ENCODE data around the gene ATF5. TPM values are rescaled to one million over a fixed set of nuclear protein-coding genes. Genes with fewer than 3 reads are reported as not detected.

The ATF5 gene
- total and polyA plus RNA-seq, 2 of the 13 experiments (the other 11 are each of a cell fraction or from before 2014, with no cell fraction given): 5.2 to 10.3 TPM

DNA sequence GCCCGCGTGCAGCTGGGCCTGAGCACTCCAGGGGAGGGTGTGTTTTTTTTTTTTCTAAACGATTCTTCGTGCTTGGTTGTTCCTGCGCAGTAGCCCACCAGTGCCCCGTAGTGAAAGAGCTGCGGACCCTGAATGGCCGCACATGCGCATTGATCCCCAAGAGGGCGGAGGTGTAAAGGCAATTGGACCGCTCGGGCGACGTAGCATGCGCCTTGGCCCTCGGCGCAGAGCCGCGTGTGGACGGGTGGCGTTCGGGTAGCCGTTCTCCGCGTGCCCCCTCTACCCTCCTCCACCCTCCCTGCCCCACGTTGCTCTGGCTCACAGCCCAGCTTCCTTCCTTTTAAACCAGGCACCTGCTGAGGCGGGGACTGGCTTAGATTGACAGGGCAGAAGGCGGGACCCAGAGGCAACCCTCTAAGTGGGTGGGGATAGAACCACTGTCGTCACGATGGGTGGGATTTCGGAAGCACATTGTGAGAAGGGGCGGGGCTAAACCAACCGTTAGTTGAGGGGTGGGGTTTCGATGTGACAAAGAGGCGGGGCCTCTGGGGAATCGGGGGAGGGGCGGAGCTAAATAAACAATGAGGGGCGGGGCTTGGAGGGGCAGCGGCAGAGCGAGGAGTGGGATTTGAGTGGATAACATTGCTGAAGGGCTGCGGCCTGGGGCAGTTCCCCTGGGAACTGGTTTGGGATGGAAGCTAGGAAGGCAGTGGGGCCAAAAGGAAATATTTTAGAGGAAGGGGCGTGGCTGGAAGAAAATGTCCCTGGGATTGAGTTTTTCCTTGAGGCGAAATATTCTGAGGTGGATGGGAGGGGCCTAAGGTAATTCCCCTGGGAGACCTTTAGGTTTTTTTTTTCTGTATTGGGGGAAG is 842 bp downstream of the ATF5 start (continued):
- TF ChIP-seq MED1 (CRISPR knock-in tag; IDR thresholded peaks at IDR 0.05) (peak; percentile 72; the same call in 1 of the 2 replicates), ZNF354B (CRISPR knock-in tag; IDR thresholded peaks at IDR 0.05) (no peak; the same call in 1 of the 2 replicates), ZNF282 (IDR thresholded peaks at IDR 0.05; ENCODE audit: partially characterized antibody) (no peak), TBX3 (IDR thresholded peaks at IDR 0.05; ENCODE audit: borderline replicate concordance) (no peak), PHF5A (CRISPR knock-in tag; IDR thresholded peaks at IDR 0.05; ENCODE audit: low read depth, unreplicated experiment) (peak; percentile 72), SMAD9 (CRISPR knock-in tag; IDR thresholded peaks at IDR 0.05) (0 out of 2 replicates have a peak, but pooled peaks have one; percentile 65), SUZ12 (IDR thresholded peaks at IDR 0.05; ENCODE audit: low read depth, low read length) (no peak), KLF6 (CRISPR knock-in tag; IDR thresholded peaks at IDR 0.05) (peak; percentile 32; the same call in 1 of the 2 replicates), MAFK (conservative IDR thresholded peaks at IDR 0.05 in 1 of 2, IDR thresholded peaks at IDR 0.05 in 1 of 2; ENCODE audit: low read length in 2 of 2) (no peak)
- TF ChIP-seq, protein P1, sequence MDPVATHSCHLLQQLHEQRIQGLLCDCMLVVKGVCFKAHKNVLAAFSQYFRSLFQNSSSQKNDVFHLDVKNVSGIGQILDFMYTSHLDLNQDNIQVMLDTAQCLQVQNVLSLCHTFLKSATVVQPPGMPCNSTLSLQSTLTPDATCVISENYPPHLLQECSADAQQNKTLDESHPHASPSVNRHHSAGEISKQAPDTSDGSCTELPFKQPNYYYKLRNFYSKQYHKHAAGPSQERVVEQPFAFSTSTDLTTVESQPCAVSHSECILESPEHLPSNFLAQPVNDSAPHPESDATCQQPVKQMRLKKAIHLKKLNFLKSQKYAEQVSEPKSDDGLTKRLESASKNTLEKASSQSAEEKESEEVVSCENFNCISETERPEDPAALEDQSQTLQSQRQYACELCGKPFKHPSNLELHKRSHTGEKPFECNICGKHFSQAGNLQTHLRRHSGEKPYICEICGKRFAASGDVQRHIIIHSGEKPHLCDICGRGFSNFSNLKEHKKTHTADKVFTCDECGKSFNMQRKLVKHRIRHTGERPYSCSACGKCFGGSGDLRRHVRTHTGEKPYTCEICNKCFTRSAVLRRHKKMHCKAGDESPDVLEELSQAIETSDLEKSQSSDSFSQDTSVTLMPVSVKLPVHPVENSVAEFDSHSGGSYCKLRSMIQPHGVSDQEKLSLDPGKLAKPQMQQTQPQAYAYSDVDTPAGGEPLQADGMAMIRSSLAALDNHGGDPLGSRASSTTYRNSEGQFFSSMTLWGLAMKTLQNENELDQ (CRISPR knock-in tag; IDR thresholded peaks at IDR 0.05; ENCODE audit: borderline replicate concordance): no peak
- TF ChIP-seq, protein P2, sequence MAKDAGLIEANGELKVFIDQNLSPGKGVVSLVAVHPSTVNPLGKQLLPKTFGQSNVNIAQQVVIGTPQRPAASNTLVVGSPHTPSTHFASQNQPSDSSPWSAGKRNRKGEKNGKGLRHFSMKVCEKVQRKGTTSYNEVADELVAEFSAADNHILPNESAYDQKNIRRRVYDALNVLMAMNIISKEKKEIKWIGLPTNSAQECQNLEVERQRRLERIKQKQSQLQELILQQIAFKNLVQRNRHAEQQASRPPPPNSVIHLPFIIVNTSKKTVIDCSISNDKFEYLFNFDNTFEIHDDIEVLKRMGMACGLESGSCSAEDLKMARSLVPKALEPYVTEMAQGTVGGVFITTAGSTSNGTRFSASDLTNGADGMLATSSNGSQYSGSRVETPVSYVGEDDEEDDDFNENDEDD (CRISPR knock-in tag; IDR thresholded peaks at IDR 0.05; ENCODE audit: borderline replicate concordance): peak; percentile 74; the same call in 1 of the 2 replicates
- TF ChIP-seq, protein P3, sequence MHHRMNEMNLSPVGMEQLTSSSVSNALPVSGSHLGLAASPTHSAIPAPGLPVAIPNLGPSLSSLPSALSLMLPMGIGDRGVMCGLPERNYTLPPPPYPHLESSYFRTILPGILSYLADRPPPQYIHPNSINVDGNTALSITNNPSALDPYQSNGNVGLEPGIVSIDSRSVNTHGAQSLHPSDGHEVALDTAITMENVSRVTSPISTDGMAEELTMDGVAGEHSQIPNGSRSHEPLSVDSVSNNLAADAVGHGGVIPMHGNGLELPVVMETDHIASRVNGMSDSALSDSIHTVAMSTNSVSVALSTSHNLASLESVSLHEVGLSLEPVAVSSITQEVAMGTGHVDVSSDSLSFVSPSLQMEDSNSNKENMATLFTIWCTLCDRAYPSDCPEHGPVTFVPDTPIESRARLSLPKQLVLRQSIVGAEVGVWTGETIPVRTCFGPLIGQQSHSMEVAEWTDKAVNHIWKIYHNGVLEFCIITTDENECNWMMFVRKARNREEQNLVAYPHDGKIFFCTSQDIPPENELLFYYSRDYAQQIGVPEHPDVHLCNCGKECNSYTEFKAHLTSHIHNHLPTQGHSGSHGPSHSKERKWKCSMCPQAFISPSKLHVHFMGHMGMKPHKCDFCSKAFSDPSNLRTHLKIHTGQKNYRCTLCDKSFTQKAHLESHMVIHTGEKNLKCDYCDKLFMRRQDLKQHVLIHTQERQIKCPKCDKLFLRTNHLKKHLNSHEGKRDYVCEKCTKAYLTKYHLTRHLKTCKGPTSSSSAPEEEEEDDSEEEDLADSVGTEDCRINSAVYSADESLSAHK (CRISPR knock-in tag; IDR thresholded peaks at IDR 0.05; ENCODE audit: borderline replicate concordance): no peak
- TF ChIP-seq, protein P4, sequence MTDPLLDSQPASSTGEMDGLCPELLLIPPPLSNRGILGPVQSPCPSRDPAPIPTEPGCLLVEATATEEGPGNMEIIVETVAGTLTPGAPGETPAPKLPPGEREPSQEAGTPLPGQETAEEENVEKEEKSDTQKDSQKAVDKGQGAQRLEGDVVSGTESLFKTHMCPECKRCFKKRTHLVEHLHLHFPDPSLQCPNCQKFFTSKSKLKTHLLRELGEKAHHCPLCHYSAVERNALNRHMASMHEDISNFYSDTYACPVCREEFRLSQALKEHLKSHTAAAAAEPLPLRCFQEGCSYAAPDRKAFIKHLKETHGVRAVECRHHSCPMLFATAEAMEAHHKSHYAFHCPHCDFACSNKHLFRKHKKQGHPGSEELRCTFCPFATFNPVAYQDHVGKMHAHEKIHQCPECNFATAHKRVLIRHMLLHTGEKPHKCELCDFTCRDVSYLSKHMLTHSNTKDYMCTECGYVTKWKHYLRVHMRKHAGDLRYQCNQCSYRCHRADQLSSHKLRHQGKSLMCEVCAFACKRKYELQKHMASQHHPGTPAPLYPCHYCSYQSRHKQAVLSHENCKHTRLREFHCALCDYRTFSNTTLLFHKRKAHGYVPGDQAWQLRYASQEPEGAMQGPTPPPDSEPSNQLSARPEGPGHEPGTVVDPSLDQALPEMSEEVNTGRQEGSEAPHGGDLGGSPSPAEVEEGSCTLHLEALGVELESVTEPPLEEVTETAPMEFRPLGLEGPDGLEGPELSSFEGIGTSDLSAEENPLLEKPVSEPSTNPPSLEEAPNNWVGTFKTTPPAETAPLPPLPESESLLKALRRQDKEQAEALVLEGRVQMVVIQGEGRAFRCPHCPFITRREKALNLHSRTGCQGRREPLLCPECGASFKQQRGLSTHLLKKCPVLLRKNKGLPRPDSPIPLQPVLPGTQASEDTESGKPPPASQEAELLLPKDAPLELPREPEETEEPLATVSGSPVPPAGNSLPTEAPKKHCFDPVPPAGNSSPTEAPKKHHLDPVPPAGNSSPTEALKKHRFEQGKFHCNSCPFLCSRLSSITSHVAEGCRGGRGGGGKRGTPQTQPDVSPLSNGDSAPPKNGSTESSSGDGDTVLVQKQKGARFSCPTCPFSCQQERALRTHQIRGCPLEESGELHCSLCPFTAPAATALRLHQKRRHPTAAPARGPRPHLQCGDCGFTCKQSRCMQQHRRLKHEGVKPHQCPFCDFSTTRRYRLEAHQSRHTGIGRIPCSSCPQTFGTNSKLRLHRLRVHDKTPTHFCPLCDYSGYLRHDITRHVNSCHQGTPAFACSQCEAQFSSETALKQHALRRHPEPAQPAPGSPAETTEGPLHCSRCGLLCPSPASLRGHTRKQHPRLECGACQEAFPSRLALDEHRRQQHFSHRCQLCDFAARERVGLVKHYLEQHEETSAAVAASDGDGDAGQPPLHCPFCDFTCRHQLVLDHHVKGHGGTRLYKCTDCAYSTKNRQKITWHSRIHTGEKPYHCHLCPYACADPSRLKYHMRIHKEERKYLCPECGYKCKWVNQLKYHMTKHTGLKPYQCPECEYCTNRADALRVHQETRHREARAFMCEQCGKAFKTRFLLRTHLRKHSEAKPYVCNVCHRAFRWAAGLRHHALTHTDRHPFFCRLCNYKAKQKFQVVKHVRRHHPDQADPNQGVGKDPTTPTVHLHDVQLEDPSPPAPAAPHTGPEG (CRISPR knock-in tag; IDR thresholded peaks at IDR 0.05): peak; percentile 73; the same call in 1 of the 2 replicates
- TF ChIP-seq, protein P5, sequence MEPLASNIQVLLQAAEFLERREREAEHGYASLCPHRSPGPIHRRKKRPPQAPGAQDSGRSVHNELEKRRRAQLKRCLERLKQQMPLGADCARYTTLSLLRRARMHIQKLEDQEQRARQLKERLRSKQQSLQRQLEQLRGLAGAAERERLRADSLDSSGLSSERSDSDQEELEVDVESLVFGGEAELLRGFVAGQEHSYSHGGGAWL (CRISPR knock-in tag; IDR thresholded peaks at IDR 0.05): peak; percentile 92
